Effector memory CD4-positive, alpha-beta T cell (primary cell): Measurements from ENCODE around the gene SLAMF7.
"Not testable (repeated sequence)": the region's sequence is repeated elsewhere in the genome, so short reads cannot be mapped to it uniquely, and the experiment has no call there.

Experiments
- DNase-seq, 3 donors: peaks; one replicate each; pipeline ENCODE4 v3.0.0-alpha.2; 2020
- H3K27ac ChIP-seq: 2 replicates; pipeline ENCODE4 v1.7.0; 2013; ENCODE audit warnings: mild to moderate bottlenecking, low read length, moderate library complexity; ENCODE audit not compliant: insufficient read depth, poor library complexity, severe bottlenecking
- H3K27me3 ChIP-seq: replicated peaks from 2 replicates; pipeline ENCODE4 v1.7.0; 2013; ENCODE audit warnings: mild to moderate bottlenecking, low read length; ENCODE audit not compliant: insufficient read depth, control insufficient read depth, poor library complexity, severe bottlenecking
- H3K36me3 ChIP-seq: 2 replicates; pipeline ENCODE4 v1.7.0; 2013; ENCODE audit warnings: mild to moderate bottlenecking, low read length, moderate library complexity; ENCODE audit not compliant: control insufficient read depth, insufficient read depth
- H3K4me1 ChIP-seq: 2 replicates; pipeline ENCODE4 v1.7.0; 2013; ENCODE audit warnings: low read length, mild to moderate bottlenecking; ENCODE audit not compliant: control insufficient read depth, insufficient read depth, poor library complexity, severe bottlenecking
- H3K4me3 ChIP-seq: 2 replicates; pipeline ENCODE4 v1.7.0; 2013; ENCODE audit warnings: low read length, low read depth, mild to moderate bottlenecking; ENCODE audit not compliant: insufficient read depth, poor library complexity, severe bottlenecking
- H3K9me3 ChIP-seq: 2 replicates; pipeline ENCODE4 v1.7.0; 2013; ENCODE audit warnings: mild to moderate bottlenecking, low read length, moderate library complexity; ENCODE audit not compliant: control insufficient read depth

Gene SLAMF7

DNA sequence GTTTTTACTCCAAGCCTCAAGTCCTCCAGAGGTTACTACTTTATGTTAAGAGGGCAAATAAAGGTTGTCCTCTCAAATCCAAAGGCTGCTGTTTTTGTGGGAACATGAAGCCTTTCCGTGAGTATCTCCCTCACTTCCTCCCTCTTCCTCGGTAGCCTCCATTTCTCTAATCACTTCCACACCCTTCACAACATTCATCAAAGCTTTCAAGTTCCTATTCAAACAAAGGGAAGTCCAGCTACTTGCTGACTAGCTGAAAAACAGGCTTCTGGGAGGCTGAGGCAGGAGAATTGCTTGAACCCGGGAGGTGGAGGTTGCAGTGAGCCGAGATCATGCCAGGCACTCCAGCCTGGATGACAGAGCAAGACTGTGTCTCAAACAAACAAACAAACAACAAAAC, 20.8 kb upstream of the SLAMF7 start:
- Histone ChIP-seq H3K36me3 (no peaks in the 10 kb centered on the region), H3K27me3 (no peaks in the 10 kb centered on the region), H3K9me3 (no peaks in the 10 kb centered on the region), H3K27ac (no peak overlapping the region), H3K4me1 (peaks cover 3% of the 10 kb centered on the region), H3K4me3 (no peak overlapping the region)
- no peak for DNase-seq

DNA sequence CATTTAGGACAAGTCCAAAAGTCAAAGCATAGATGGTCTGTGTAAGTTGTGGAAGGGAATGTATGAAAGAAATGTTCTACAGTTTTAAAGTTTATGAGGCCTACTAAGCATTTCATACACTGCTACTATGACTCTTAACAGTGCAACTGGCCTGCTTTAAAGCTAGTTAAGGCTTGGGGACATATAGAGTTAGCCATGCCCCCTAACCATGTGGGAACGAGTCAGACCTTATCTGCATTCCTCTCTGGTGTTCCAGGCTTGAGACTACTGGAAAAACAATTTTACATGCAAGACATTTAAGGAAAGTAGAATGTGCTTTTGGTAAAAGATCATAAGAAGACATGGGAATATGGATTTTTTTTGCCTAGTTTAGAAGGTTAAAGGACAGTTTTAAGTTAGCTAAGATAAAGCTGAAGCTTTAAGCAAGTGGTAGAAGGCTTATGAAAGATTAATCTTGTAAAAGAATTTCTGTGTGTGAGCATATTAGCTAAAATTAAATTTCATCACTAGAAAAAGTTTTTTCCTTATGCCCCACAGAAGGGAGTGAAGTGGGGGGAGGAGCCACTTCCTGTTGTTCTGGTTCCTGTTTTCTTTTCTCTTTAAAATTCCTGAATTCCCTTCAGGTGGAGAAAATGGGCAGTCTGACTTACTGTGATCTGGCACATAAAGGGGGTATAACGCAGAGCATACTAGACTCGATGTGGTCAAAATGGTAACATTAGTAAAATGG, 18.5 kb upstream of the SLAMF7 start:
- Histone ChIP-seq H3K36me3 (no peaks in the 10 kb centered on the region), H3K4me1 (no peaks in the 10 kb centered on the region), H3K4me3 (no peak overlapping the region), H3K27ac (no peak overlapping the region), H3K27me3 (no peaks in the 10 kb centered on the region), H3K9me3 (no peaks in the 10 kb centered on the region)
- no peak for DNase-seq

DNA sequence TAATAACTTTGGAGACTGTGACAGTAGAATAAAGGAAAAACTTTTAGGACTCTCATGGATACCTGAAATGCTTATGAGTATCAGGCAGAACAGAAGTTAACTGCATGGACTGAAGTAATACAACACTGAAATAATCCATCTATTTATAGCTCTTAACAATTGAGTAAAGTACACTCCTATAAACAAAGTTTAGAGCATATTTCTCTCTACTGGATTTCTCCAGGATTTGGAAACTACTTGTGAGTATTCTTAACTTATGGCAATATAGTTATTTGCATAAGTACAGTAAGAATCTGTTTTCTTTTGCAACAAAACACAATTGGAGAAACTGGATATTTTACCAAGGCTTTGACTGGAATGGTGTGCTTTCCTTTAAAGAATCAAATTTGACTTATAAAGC, 17.6 kb upstream of the SLAMF7 start:
- Histone ChIP-seq H3K4me1 (no peaks in the 10 kb centered on the region), H3K27me3 (no peaks in the 10 kb centered on the region), H3K27ac (no peak overlapping the region), H3K36me3 (no peaks in the 10 kb centered on the region), H3K9me3 (no peaks in the 10 kb centered on the region), H3K4me3 (no peak overlapping the region)
- DNase-seq: no peak

DNA sequence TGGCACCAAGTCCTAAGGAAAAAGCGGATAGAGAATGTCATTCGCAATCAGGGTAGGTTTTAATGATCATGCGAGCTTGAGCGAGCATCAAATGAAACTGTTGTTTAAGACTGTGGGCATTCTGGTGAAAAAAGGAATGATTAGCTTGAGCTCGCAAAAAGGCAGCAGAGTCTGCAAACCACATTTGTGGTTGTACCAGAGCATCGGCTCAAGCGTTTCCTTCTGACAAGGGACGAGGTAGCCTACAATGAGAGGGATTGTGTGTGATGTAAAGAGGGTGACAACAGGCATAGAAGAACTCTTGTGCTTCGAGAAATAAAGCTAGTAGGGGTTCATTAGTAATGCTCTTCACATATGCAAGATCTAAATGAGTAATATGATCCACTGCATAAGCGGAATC, 16.3 kb upstream of the SLAMF7 start:
- Histone ChIP-seq H3K27ac (no peak overlapping the region), H3K36me3 (no peaks in the 10 kb centered on the region), H3K27me3 (no peaks in the 10 kb centered on the region), H3K4me3 (no peak overlapping the region), H3K9me3 (no peaks in the 10 kb centered on the region), H3K4me1 (no peaks in the 10 kb centered on the region)
- DNase-seq: no peak

DNA sequence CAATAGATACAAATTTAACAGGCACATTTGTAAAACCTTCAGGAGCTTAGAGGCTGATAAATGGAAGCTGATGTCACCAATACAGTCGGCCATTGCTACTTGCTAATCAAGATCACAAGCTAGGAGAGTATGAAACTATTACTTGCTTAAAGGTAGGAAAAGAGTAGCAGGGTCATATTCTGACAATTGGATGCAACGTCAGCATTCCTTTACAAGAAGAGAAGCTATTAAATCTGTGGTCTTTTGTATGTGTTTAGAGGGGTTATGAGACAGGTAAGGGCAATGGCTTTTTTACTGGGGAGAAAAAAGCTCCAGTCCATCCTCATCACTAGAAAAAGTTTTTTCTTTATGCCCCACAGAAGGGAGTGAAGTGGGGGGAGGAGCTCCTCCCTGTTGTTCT, 15.7 kb upstream of the SLAMF7 start:
- no peaks in the 10 kb centered on the region for H3K4me1 ChIP-seq
- no peaks in the 10 kb centered on the region for H3K9me3 ChIP-seq
- no peaks in the 10 kb centered on the region for H3K27me3 ChIP-seq
- H3K27ac ChIP-seq: no peak overlapping the region
- DNase-seq: no peak
- no peak overlapping the region for H3K4me3 ChIP-seq
- H3K36me3 ChIP-seq: no peaks in the 10 kb centered on the region

DNA sequence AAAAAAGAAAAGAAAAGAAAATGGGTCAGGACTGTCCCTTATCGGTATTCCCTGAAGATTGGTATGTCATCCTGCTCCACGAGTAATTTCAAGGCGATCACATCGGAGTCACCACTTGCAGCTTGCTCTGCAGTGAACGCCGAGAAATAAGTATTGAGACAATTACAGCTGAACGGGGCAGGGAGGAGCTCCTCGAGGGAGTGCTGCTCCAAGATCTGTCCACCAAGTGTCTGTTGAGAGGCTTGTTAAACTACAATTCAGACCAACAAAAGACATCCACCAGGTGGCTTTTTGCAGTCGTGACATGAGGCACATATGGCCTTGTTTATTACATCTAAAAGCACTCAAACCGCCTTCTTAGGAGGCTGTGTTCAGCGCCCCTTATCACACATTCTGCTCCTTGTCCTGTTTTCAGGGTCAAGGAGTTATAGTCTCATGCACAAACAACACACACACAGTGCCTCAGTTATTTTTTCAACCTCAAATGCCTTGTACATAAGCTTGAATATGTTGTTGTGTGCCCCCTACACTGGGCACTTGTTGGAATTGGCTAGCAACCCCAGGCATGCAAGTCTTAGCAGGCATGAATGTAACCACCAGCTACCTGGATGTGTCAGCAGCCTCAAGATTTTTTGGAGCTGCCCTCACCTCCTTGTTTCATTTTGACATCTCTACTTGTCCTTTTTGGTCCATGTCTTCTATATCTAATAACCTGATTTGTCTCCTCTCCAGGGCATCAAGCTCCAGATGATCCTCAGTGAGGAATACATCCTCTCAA, 14.4 kb upstream of the SLAMF7 start:
- Histone ChIP-seq H3K4me1 (no peaks in the 10 kb centered on the region), H3K27me3 (no peaks in the 10 kb centered on the region), H3K4me3 (no peak overlapping the region), H3K27ac (no peak overlapping the region), H3K9me3 (no peaks in the 10 kb centered on the region), H3K36me3 (no peaks in the 10 kb centered on the region)
- DNase-seq: no peak

DNA sequence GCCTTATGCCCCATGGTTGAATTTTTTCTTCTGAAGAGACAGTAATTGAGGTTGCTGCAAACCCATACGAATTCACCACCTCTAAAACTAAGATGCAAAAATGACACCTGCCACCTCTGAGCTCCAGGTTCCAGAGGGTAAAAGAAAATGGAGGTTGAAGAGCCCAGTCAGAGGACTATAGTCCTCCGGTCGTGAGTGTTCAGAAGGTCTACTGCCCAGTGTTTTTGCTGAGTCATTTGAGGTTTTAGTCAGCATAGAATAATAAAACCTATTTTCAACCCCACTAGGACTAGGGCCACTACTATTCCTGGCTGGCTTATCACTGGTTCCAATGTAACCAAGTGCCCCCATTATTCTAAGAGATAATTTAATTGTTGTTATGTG, 12.9 kb upstream of the SLAMF7 start:
- no peak for DNase-seq
- H3K27ac ChIP-seq: no peak overlapping the region
- no peaks in the 10 kb centered on the region for H3K4me1 ChIP-seq
- H3K36me3 ChIP-seq: no peaks in the 10 kb centered on the region
- H3K4me3 ChIP-seq: no peak overlapping the region
- no peaks in the 10 kb centered on the region for H3K27me3 ChIP-seq
- no peaks in the 10 kb centered on the region for H3K9me3 ChIP-seq

DNA sequence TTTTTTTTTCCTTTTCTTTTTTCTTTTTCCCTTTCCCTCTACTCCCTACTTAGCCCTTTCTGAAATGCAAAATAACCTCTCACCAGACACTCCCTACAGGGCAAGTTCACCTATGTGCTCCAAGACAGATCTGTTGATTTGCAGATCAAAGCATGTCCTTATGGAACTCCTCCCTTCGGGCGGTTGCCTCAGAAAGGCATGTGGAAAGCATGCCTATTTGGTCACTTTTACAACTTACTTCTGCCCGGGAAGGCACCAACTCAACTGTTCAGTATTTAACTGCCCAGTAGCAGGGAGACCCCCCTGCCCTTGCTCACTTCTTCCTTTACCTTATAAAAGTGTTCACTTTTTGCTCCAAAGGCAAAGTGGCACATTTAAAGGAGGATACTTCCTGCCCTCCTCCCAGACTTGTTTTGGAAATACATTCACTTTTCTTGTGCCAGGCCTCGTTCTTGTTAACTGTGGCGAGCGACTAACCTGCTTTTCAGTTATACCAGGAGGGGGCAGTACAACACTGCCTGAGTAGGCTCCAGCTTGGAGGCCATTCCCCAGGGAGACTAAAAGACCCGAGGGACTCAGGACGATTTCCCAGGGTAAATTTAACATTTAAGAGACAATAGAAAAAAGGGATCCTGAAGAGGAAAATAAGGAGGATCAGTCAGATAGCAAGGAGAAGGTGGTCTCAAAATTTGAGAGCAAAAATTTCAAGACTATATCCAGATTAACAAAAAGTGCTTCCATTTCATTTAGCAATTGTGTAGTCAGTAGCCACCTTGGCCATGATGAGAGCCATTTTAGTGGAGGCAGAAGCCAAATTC, 12.3 kb upstream of the SLAMF7 start:
- H3K36me3 ChIP-seq: no peaks in the 10 kb centered on the region
- no peaks in the 10 kb centered on the region for H3K4me1 ChIP-seq
- no peak overlapping the region for H3K4me3 ChIP-seq
- DNase-seq: peak in 2 of 3 donors; percentile 47 to 51
- H3K9me3 ChIP-seq: no peaks in the 10 kb centered on the region
- H3K27me3 ChIP-seq: no peaks in the 10 kb centered on the region
- H3K27ac ChIP-seq: no peak overlapping the region

DNA sequence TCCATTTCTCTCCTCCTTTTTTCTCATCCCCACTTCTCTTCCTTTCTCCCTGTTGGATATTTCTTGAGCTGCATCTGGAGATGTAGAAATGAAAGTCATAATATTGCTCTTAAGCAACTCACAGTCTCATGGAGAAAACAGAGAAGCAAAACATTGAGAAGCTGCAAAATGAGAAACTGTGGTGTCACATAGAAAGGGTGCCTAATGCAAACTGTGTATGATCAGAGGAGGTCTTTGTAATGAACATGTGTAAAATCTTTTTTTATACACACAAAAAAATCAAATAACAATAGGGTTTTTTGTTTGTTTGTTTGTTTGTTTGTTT, 11.8 kb upstream of the SLAMF7 start:
- Histone ChIP-seq H3K27ac (no peak overlapping the region), H3K4me1 (no peaks in the 10 kb centered on the region), H3K36me3 (no peaks in the 10 kb centered on the region), H3K9me3 (no peaks in the 10 kb centered on the region), H3K4me3 (no peak overlapping the region), H3K27me3 (no peaks in the 10 kb centered on the region)
- no peak for DNase-seq

DNA sequence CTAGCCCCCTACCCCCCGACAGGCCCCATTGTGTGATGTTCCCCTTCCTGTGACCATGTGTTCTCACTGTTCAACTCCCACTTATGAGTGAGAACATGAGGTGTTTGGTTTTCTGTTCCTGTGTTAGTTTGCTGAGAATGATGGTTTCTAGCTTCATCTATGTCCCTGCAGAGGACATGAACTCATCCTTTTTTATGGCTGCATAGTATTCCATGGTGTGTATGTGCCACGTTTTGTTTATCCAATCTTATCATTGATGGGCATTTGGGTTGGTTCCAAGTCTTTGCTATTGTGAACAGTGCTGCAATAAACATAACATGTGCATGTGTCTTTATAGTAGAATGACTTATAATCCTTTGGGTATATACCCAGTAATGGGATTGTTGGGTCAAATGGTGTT, 7.5 kb upstream of the SLAMF7 start:
- not testable (repeated sequence) for H3K9me3 ChIP-seq, DNase-seq, H3K36me3 ChIP-seq, H3K27me3 ChIP-seq, H3K4me3 ChIP-seq, H3K4me1 ChIP-seq, H3K27ac ChIP-seq
